Suppressor macrophage treated with lipopolysaccharide for 4 hours (primary cell): ENCODE measurements around the gene TICAM1.
A peak's percentile ranks its signal among the peaks of the same experiment; 100 is the strongest.
"Not testable (repeated sequence)": the region's sequence is repeated elsewhere in the genome, so short reads cannot be mapped to it uniquely, and the experiment has no call there.

Source experiments
- DNase-seq: peaks from one replicate; pipeline ENCODE4 v3.0.0-alpha.2; 2020

TICAM1 gene

GRCh38 chr19:4844348-4845179, 13.1 kb upstream of the TICAM1 start:
- DNase-seq: no peak

GRCh38 chr19:4843647-4843965, 12.1 kb upstream of the TICAM1 start:
- DNase-seq: no peak

GRCh38 chr19:4839192-4839591, 7.7 kb upstream of the TICAM1 start:
- DNase-seq: no peak

GRCh38 chr19:4832776-4833175, 1.3 kb upstream of the TICAM1 start:
- no peak for DNase-seq

GRCh38 chr19:4831979-4832340, 448 bp upstream of the TICAM1 start:
- DNase-seq: not testable (repeated sequence)

GRCh38 chr19:4830768-4831265, 695 bp downstream of the TICAM1 start:
- no peak for DNase-seq

- no peak for DNase-seq
Measured at GRCh38 chr19:4830332-4830731, 1.2 kb downstream of the TICAM1 start.

- DNase-seq: peak; percentile 54
Measured at GRCh38 chr19:4829001-4829712, 2.4 kb downstream of the TICAM1 start.

GRCh38 chr19:4823577-4823976, 7.9 kb downstream of the TICAM1 start:
- no peak for DNase-seq

- DNase-seq: not testable (repeated sequence)
Measured at GRCh38 chr19:4822354-4822753, 9.2 kb downstream of the TICAM1 start.

- no peak for DNase-seq
Measured at GRCh38 chr19:4821265-4821664, 10.2 kb downstream of the TICAM1 start.

GRCh38 chr19:4817467-4818277, 13.8 kb downstream of the TICAM1 start:
- no peak for DNase-seq

- no peak for DNase-seq
Measured at GRCh38 chr19:4816950-4817278, 14.6 kb downstream of the TICAM1 start.

- no peak for DNase-seq
Measured at GRCh38 chr19:4816202-4816949, 15.1 kb downstream of the TICAM1 start.

- peak; percentile 90 for DNase-seq
Measured at GRCh38 chr19:4815426-4816201, 15.9 kb downstream of the TICAM1 start.

- DNase-seq: no peak
Measured at GRCh38 chr19:4814625-4815425, 16.7 kb downstream of the TICAM1 start.

- peak; percentile 79 for DNase-seq
Measured at GRCh38 chr19:4811328-4812131, 20.0 kb downstream of the TICAM1 start.

GRCh38 chr19:4807188-4807587, 24.3 kb downstream of the TICAM1 start:
- peak; percentile 96 for DNase-seq

- DNase-seq: no peak
Measured at GRCh38 chr19:4806384-4806783, 25.1 kb downstream of the TICAM1 start.

- DNase-seq: not testable (repeated sequence)
Measured at GRCh38 chr19:4805140-4805539, 26.4 kb downstream of the TICAM1 start.
